Lower lobe of right lung (tissue), 2 donors: ENCODE data around the gene DPH3. TPM values are rescaled to one million over a fixed set of nuclear protein-coding genes. Genes with fewer than 3 reads are reported as not detected.
A peak's percentile ranks its signal among the peaks of the same experiment; 100 is the strongest.

Source experiments
- ATAC-seq, 2 donors: fragments of 200-7000 bp; cut with Tn5 transposase; one replicate each; pipeline ENCODE4 v1.9.1; 2020 to 2022; ENCODE audit warnings: mild to moderate bottlenecking in 2 of 2, moderate library complexity in 2 of 2
- DNase-seq: peaks from one replicate; pipeline ENCODE4 v3.0.0-alpha.2; 2020
- H3K27ac ChIP-seq: fragments of 200-600 bp; one replicate; pipeline ENCODE4 v1.8.0; 2022
- H3K27me3 ChIP-seq: fragments of 200-600 bp; one replicate; pipeline ENCODE4 v1.8.0; 2022; ENCODE audit warnings: low read depth
- H3K36me3 ChIP-seq: fragments of 200-600 bp; one replicate; pipeline ENCODE4 v1.8.0; 2022; ENCODE audit warnings: mild to moderate bottlenecking
- H3K4me1 ChIP-seq: fragments of 200-600 bp; one replicate; pipeline ENCODE4 v1.8.0; 2022
- H3K4me3 ChIP-seq: fragments of 200-600 bp; one replicate; pipeline ENCODE4 v1.8.0; 2022; ENCODE audit warnings: mild to moderate bottlenecking
- H3K9me3 ChIP-seq: fragments of 200-600 bp; one replicate; pipeline ENCODE4 v1.8.0; 2022
- intact Hi-C: fragments of 100-400 bp; cut with DNase I; formaldehyde crosslinking; loops from one replicate; pipeline ENCODE4 v1.11.0; 2022
- total RNA-seq: library from RNA; stranded (reverse); fragmentation: NEBNext Ultra II Directional; extraction: Animal tissue kit (Norgen Biotek cat#: 25700); gene quantifications from one replicate; pipeline ENCODE4 v1.2.1, GENCODE V29; 2021
- TF ChIP-seq, protein P1 (sequence below): fragments of 200-600 bp; IDR thresholded peaks from one replicate; pipeline ENCODE4 v1.8.0; 2022; ENCODE audit warnings: antibody characterized with exemption, mild to moderate bottlenecking
- donor health status: DM: no; HTN: yes; CAD: no; lungs with severe emphysema.

DPH3 gene
- total RNA-seq, 1 donor from 2014 or later: 29.0 TPM

DNA sequence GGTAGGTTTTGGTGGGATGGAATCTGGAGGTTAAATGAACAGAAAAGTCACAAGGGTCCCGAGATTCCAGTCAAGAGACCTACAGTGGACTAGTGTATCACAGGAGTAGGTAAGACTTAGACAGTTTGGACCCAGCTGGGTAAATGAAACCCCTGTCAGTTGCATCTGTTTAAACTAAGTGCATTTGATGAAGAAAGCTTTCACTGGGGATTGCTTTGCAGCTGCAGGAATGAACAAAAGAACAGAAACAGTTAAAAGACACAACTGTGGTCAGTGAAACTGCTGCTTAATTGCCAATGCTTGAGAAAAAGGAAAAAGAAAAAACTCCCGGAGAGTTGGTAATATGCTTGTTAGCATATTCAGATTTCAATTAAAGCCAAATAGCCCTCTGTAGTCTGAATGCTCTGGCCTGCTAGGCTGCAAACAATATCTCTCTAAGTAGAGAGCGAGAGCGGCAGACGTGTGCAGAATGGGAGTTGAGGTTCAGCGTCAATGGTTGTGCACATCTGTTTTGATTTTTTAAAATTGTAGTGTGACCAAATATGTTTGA is 37.4 kb upstream of the DPH3 start:
- Histone ChIP-seq H3K4me1 (peaks cover 45% of the 10 kb centered on the region), H3K4me3 (no peak overlapping the region), H3K27ac (no peak overlapping the region), H3K27me3 (no peaks in the 10 kb centered on the region), H3K36me3 (peaks cover 12% of the 10 kb centered on the region), H3K9me3 (no peaks in the 10 kb centered on the region)
- DNase-seq (no peak), ATAC-seq (no peak)
- TF ChIP-seq, protein P1, sequence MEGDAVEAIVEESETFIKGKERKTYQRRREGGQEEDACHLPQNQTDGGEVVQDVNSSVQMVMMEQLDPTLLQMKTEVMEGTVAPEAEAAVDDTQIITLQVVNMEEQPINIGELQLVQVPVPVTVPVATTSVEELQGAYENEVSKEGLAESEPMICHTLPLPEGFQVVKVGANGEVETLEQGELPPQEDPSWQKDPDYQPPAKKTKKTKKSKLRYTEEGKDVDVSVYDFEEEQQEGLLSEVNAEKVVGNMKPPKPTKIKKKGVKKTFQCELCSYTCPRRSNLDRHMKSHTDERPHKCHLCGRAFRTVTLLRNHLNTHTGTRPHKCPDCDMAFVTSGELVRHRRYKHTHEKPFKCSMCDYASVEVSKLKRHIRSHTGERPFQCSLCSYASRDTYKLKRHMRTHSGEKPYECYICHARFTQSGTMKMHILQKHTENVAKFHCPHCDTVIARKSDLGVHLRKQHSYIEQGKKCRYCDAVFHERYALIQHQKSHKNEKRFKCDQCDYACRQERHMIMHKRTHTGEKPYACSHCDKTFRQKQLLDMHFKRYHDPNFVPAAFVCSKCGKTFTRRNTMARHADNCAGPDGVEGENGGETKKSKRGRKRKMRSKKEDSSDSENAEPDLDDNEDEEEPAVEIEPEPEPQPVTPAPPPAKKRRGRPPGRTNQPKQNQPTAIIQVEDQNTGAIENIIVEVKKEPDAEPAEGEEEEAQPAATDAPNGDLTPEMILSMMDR: no peak
- intact Hi-C loops: no loop called here

DNA sequence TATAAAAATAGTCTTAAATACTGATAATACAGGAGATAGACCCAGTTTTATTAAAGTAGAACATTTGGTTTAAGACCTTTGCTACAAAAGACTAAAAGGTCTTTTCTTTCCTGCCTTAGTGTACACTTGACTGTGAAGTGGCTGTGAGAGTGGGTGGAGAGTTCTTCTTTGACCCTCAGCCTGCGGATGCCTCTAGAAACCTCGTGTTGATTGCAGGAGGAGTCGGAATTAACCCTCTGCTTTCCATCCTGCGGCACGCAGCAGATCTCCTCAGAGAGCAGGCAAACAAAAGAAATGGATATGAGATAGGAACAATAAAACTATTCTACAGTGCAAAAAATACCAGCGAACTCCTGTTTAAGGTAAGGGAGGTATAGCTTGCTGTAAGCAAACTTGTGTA is 36.8 kb upstream of the DPH3 start:
- Histone ChIP-seq H3K27ac (peak overlapping the region; percentile 39), H3K36me3 (peaks cover 12% of the 10 kb centered on the region), H3K9me3 (no peaks in the 10 kb centered on the region), H3K4me3 (no peak overlapping the region), H3K4me1 (peaks cover 45% of the 10 kb centered on the region), H3K27me3 (no peaks in the 10 kb centered on the region)
- TF ChIP-seq, protein P1: no peak
- ATAC-seq: peak; percentile 84 to 93
- intact Hi-C loops: no loop called here
- DNase-seq: no peak

DNA sequence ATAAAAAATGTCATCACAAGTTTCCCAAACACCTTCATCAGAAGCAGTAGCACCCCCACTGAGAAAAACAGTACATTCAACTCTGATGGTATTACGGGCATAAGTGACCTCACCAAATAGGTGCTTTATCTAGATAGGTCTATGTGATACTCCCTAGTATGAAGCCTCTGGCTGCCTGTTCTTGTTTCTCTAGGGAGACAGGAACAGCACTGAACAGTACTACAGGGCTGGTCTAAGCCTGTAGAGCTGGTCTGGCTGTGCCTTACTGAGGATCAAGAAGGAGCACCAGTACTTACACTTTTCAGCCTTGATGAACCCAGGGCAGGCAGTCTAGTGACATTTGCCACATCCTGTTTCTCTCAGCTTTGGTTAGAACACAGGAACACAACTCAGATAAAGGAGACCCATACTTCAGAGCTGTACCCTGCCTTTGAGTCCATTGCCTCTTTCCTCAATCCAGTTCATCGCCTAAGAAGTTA is 36.2 kb upstream of the DPH3 start:
- Histone ChIP-seq H3K27ac (peak overlapping the region; percentile 39), H3K36me3 (peaks cover 15% of the 10 kb centered on the region), H3K27me3 (no peaks in the 10 kb centered on the region)

DNA sequence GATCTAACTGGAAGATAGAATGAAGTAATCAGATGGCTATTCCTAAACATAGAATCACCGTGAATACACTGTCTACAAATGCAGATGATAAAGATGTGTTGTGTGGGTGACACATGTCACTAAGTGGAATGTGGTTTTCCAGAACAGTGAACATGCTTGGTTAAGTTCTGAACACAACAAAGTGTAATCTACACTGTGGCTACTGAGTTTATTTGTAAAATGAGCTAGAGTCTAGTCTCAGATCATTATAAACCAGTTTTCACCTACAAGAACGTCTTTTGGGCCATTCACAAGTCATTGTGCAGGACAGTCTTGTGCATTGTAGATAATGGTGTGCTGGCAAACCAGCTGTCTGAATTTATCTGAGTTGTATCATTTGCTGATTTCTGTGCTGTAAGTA is 35.6 kb upstream of the DPH3 start:
- TF ChIP-seq, protein P1: no peak
- peaks cover 50% of the 10 kb centered on the region for H3K4me1 ChIP-seq
- H3K27me3 ChIP-seq: no peaks in the 10 kb centered on the region
- no peak for DNase-seq
- H3K27ac ChIP-seq: peak overlapping the region; percentile 39
- intact Hi-C loops: no loop called here
- H3K4me3 ChIP-seq: no peak overlapping the region
- H3K9me3 ChIP-seq: no peaks in the 10 kb centered on the region
- H3K36me3 ChIP-seq: peaks cover 20% of the 10 kb centered on the region
- no peak for ATAC-seq

More for the DNA sequence above, 36.2 kb upstream of the DPH3 start:
- no peaks in the 10 kb centered on the region for H3K9me3 ChIP-seq
- DNase-seq (no peak), ATAC-seq (peak; percentile 61 to 70)
- no peak overlapping the region for H3K4me3 ChIP-seq
- TF ChIP-seq, protein P1: no peak
- peaks cover 45% of the 10 kb centered on the region for H3K4me1 ChIP-seq
- intact Hi-C loops: no loop called here

DNA sequence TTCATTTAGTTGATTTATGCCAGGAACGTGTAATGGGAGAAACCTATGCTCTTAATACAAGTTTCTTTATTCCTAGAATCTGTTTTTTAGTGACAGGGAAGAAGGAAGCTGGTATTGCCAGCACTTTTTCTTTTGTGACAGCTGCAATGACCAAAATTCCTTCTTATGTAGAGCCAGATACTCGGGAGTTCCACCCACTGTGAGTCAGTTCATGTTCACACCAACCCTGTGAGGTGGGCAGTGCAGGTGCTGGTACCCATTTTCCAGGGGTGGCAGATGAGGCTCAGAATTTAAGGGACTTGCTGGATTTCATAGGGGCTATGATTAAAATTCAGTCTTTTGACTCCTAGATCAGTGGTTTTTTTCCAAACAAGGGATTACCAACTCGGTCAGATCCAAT is 35.0 kb upstream of the DPH3 start:
- peaks cover 25% of the 10 kb centered on the region for H3K36me3 ChIP-seq

More for the DNA sequence above, 35.0 kb upstream of the DPH3 start:
- intact Hi-C loops: no loop called here
- no peak for DNase-seq
- Histone ChIP-seq H3K4me3 (no peak overlapping the region), H3K27me3 (no peaks in the 10 kb centered on the region), H3K4me1 (peaks cover 48% of the 10 kb centered on the region), H3K9me3 (no peaks in the 10 kb centered on the region), H3K27ac (peak overlapping the region; percentile 39)
- TF ChIP-seq, protein P1: no peak
- ATAC-seq: no peak
